NCI-H1092 treated with DMSO at 0.1 percent for 48 hours (cell line): Measurements from ENCODE around the gene DMPK.
A peak's percentile ranks its signal among the peaks of the same experiment; 100 is the strongest.

Experiments used
- DNase-seq: peaks from one replicate; lab custom pipeline; 2025; lab: John Stamatoyannopoulos, UW

Gene DMPK

DNA sequence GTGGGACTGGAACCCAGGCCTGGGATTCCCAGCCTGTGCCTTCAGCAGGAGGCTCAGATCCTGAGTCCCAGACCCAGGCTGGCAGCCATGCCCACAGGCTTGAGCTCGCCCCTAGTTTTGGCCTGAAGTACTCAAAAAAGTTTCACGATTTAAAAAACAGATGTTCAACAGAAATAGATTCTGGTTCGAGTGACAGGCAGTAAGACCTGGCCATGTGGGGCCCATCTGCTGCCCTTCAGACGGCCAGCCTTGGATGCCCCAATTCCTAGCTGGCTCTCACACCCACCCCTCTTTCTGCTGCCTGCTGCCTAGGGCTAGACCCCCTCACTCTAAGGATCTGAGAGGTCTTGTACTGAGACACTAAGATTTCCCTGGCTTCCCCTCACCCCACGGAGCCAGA, 2.8 kb upstream of the DMPK start:
- no peak for DNase-seq

- DNase-seq: no peak
Measured at GRCh38 chr19:45784096-45784495, 1.8 kb upstream of the DMPK start.

GRCh38 chr19:45782820-45783785, 813 bp upstream of the DMPK start:
- DNase-seq: no peak

DNA sequence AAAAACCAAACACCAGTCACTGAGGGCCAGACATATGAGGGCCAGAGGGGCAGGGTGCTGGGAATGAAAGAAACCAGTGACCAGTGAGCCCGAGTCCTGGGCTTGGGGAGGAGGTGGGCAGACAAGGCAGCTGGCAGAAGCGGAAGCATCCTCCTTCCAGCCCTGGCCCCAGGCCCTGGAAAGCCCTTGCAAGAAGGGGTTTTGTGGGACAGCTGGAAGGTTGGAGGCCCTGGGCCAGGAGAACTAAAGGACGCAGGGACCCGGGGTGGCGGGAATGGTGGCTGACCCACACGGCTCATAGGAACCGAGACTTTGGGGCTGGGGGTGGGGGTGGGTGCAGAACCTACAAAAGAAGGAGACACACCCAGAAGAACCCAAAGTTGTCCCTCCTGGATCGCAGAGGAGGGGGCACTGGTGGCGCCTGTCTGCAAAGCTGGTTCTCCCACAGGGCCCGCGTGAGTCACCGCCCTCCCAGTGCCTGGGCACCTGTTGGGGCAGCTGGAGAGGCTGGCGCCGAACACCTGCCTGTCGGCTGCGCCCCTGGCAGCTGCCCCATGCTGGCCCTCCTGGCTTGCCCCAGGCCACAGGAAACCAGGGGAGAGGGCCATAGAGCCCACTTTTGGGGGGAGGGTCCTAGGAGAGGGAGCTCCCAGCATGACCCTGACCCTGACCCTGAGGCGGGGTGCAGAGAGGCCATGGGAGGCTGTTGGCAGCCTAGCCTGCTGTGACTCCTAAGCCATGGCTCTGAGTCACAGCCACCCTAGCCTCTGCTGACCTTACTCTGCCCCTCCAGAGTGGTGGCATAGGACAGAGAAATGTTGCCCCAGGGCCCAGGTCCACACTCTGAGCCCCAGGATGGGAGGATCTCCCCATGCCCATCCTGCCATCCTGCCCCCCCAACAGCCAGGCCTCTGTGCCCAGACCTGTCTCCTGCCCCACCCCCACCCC, 802 bp downstream of the DMPK start:
- peak; percentile 47 for DNase-seq

DNA sequence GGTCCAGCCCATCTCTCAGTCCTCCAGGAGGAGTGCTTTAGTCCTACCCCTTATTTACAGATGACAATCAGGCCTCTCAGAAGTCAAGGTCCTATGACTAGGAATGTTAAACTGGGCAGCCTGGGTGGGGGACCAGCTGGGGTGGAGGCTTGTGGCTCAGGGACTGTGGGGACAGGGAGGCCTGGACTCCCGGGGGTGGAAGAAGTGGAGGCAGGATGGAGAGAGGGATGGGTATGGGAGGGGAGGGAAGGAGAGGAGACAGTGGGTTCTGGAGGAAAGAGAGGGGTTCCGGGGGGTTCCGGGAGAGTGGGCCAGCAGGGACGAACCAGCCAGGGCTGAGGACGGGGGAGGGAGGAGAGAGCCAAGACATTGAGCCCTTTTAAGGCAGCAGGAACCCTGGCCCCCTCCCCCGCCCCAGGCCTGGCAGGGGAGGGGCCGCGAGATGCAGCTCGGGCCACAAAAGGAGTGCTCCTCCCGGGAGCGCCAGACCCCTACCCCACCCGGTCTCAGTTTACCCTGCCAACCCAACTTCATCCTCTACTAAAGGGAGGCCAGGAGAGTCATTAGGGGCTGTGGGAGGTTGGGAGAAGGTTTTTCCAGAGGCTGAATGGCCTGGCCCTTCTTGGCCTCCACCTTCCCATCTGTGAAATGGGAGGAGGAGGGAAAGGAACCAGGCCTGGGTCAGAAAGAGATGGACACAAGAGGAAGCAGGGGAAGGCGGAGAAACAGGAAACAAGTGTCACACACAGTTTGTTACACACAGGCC, 1.7 kb downstream of the DMPK start:
- DNase-seq: no peak

DNA sequence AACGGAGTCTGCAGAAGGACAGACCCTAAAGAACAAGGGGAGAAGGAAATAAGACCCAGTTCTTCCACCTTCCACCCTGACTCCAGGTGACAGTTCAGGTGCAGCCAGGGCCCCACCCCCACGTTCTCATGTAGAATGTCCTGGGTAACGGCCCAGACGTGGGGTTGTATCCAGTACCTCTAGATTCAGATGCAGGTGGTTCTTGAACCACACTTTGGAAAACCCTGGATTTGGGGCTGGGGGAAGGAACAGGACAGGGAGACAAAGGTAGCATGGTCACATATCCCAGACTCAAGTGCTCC, 2.2 kb downstream of the DMPK start:
- DNase-seq: no peak

- peak; percentile 84 for DNase-seq
Measured at GRCh38 chr19:45779231-45780145, 2.8 kb downstream of the DMPK start.

DNA sequence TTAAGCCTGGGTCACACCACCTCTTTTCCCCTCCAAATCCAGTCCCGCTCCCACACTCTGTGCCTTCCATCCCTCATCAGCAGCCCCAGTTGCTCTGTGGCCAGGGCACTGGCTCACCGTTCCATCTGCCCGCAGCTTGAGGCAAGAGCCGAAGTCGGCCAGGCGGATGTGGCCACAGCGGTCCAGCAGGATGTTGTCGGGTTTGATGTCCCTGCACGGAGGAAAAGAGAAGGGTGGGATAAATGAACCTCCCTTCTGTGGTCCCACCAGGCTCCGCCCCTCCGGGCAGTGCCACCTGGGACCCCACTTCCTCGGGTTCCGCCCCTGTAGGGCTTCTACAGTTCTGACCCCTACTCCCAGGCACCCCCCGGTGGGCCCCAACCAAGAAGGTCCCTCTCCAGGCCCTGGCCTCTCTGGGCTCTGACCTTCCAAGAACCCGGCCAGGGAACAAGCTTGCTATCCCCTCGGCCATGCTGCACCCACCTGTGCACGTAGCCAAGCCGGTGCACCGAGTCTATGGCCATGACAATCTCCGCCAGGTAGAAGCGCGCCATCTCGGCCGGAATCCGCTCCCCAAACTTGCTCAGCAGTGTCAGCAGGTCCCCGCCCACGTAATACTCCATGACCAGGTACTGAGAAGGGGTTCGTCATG, 4.2 kb downstream of the DMPK start:
- no peak for DNase-seq

DNA sequence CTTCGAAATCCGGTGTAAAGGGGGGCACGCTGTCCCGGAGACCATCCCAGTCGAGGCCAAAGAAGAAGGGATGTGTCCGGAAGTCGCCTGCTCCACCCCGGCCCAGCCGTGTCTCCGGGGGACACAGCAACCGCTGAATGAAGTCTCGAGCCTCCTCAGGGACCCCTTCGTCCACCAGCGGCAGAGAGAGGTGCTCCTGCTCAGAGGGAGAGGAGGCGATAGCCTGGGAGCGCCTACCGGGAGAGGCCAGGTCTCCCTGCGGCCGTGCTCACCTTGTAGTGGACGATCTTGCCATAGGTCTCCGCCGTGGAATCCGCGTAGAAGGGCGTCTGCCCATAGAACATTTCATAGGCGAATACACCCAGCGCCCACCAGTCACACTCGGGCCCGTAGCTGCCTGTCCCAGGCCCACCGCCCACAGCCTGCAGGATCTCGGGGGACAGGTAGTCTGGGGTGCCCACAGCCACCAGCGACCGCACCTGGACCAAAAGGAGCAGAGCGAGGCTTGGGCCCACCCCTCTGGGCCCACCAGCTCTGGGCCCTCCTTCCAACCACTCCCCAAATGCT, 4.8 kb downstream of the DMPK start:
- no peak for DNase-seq

DNA sequence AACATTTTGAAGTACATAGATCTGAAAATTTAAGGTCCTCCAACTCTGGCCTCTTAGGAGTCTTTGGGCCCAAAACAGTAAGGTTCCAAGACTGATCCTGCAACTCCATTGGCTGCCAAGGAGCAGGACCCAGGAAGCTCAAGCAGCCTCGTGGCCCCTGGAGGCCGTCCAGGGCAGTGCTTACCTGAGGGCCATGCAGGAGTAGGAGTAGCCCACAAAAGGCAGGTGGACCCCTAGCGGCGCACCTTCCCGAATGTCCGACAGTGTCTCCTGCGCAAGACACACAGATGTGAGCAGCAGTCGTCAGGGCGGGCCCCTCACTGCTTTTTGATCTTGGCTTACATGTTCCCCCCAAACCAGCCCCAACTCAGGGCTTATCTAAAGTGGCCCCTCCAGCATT, 7.5 kb downstream of the DMPK start:
- no peak for DNase-seq

- no peak for DNase-seq
Measured at GRCh38 chr19:45773384-45773783, 8.9 kb downstream of the DMPK start.

DNA sequence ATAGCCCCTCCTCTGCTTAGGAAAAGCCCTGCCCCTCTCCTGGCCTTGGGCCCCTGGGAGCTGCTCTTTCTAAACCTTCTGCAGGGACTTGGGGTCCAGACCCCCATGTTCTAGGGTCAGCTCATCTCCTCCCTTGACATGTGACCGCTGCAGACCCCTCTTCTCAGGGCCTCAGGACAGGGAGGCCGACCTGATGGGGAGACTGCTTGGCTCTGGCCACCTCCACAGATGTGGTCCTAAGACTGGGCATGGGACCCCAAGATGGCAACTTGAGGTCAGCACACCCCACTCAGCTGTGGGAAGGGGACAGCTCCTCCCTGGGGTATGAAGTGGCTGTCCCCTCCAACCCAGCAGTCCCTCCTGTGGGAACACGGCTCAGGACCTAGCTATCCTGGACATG, 9.4 kb downstream of the DMPK start:
- DNase-seq: no peak

GRCh38 chr19:45772130-45772840, 10.0 kb downstream of the DMPK start:
- DNase-seq: no peak

GRCh38 chr19:45771311-45771933, 10.9 kb downstream of the DMPK start:
- no peak for DNase-seq

GRCh38 chr19:45770192-45771101, 11.8 kb downstream of the DMPK start:
- peak; percentile 93 for DNase-seq

DNA sequence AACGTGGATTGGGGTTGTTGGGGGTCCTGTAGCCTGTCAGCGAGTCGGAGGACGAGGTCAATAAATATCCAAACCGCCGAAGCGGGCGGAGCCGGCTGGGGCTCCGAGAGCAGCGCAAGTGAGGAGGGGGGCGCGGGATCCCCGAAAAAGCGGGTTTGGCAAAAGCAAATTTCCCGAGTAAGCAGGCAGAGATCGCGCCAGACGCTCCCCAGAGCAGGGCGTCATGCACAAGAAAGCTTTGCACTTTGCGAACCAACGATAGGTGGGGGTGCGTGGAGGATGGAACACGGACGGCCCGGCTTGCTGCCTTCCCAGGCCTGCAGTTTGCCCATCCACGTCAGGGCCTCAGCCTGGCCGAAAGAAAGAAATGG, 12.5 kb downstream of the DMPK start:
- no peak for DNase-seq

DNA sequence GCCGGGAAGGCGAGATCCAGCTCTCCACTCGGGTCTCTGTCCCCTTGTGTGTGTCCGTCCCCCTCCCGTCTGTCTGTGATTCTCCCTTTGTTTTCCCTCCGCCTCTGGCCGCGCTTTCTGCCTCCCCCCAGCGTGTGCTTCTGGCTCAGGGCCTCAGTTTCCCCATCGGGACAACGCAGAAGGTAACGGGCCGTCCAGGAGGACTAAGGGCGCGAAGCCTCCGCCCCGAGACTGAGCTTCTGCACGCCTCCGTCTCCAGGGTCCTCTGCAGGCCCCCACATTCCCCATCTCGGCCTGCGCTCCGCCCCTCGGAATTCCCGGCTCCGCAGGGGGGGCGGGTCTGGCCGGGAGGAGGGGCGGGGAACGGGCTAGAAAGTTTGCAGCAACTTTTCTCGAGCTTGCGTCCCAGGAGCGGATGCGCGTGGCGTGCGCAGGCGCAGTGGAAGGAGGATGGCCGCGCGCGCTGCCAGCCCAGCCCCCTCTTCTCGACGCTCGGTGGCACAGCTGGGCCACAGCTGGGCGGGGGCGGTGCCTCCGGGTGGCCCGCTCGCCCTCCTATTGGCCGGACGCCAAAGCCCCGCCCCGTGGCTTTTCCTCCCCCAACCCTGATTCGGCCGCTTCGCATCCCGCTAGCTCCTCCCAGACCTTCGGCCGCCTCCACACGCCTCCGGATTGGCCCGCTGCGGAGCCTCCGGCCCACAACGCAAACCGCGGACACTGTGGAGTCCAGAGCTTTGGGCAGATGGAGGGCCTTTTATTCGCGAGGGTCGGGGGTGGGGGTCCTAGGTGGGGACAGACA, 13.1 kb downstream of the DMPK start, which contains the start of gene SIX5:
Gene SIX5 (minus strand): TSS at position 269 of the 799 bp plus-strand sequence. CDS start 408 bp downstream, outside the sequence.
- peak; percentile 71 for DNase-seq
